ENCODE data around the gene PARL.
"Not testable (repeated sequence)": the region's sequence is repeated elsewhere in the genome, so short reads cannot be mapped to it uniquely, and the experiment has no call there.

The PARL gene

DNA sequence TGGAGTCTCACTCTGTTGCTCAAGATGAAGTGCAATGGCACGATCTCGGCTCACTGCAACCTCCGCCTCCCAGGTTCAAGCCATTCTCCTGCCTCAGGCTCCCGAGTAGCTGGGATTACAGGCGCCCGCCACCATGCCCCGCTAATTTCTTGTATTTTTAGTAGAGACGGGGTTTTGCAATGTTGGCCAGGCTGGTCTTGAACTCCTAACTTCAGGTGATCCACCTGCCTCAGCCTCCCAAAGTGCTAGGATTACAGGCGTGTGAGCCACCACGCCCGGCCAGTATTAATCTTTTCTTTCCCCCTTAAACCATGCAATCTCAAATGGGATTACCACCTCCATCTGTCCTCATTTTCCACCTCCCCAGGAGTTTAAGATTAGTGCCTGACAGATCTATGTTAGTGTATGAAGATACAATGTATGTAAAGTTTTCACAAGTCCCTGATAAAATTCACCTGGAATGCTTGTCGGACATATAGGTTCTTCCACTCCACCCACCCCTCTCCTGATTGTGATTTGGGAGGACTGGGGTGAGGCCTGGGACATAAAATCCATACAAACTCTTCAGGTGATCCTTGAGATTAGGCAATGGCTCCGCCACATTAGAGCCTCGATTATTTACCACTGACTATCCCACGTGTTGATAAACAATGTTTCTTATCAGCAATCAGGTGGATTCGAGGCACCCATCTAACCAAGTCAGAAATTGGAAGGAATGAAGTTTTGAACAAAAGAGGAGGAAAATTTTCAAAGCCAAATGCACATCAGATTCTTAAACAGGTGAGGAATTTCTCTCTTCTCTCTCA is 1.2 kb downstream of the PARL start:
- Histone ChIP-seq H3K27me3 (peaks cover 12% of the 10 kb centered on the region), H3K9me3 (no peaks in the 10 kb centered on the region), H3K4me1 (ENCODE audit: control insufficient read depth in 1 of 2, insufficient read depth in 1 of 2, low read depth in 1 of 2, low read length in 1 of 2) (peaks cover 32 to 47% of the 10 kb centered on the region in 2 experiments), H3K4me3 (ENCODE audit: low read depth in 1 of 2, low read length in 1 of 2) (peak overlapping the region; percentile 95 to 99), H3K27ac (peak overlapping the region; percentile 85), H3K36me3 (no peaks in the 10 kb centered on the region)
- TF ChIP-seq, protein P1, sequence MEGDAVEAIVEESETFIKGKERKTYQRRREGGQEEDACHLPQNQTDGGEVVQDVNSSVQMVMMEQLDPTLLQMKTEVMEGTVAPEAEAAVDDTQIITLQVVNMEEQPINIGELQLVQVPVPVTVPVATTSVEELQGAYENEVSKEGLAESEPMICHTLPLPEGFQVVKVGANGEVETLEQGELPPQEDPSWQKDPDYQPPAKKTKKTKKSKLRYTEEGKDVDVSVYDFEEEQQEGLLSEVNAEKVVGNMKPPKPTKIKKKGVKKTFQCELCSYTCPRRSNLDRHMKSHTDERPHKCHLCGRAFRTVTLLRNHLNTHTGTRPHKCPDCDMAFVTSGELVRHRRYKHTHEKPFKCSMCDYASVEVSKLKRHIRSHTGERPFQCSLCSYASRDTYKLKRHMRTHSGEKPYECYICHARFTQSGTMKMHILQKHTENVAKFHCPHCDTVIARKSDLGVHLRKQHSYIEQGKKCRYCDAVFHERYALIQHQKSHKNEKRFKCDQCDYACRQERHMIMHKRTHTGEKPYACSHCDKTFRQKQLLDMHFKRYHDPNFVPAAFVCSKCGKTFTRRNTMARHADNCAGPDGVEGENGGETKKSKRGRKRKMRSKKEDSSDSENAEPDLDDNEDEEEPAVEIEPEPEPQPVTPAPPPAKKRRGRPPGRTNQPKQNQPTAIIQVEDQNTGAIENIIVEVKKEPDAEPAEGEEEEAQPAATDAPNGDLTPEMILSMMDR (IDR thresholded peaks at IDR 0.05) = no peak

DNA sequence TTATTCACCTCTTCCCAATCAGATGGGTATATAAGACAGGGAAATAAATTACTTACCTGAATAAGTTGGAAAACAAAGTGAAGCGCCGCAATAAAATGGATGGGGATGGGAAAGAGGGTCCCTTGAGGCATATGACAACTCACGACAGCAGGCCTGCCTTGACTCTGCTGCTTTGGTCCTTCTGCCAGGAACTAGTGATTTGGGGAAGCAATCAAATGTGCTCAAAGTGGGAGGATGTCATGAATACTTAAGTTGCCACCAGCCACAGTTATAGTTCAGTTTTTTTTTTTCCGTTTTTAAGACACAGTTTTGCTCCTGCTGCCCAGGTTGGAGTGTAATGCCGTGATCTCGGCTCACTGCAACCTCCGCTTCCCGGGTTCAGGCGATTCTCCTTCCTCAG is 4.6 kb downstream of the PARL start:
- Histone ChIP-seq H3K36me3 (no peaks in the 10 kb centered on the region), H3K4me1 (ENCODE audit: control insufficient read depth in 1 of 2, insufficient read depth in 1 of 2, low read depth in 1 of 2, low read length in 1 of 2) (peaks cover 50 to 75% of the 10 kb centered on the region in 2 experiments), H3K27me3 (no peaks in the 10 kb centered on the region), H3K9me3 (no peaks in the 10 kb centered on the region), H3K4me3 (ENCODE audit: low read depth in 1 of 2, low read length in 1 of 2) (no peak overlapping the region), H3K27ac (peak overlapping the region; percentile 61)
- TF ChIP-seq, protein P1 (IDR thresholded peaks at IDR 0.05) = no peak

DNA sequence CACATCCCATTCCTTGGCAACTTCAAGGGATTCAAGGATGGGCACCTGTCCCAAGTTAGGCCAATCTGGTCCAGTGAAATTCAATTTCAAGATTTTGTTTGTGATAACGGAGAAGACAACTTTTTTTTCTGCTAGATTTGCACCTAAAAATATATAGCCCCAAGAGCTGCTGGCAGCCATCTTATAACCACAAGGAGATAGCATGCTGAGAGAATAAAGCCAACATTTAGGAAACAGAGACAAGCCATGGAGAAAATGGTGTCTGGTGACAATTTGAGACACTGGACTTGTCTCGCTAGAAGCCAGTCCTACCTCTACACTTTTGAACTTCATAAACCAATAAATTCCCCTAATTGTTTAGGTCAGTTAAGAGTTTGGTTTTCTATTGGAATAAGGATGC is 5.4 kb downstream of the PARL start:
- TF ChIP-seq, protein P1 (IDR thresholded peaks at IDR 0.05) = no peak
- peaks cover 43 to 67% of the 10 kb centered on the region in 2 experiments for H3K4me1 ChIP-seq (ENCODE audit: control insufficient read depth in 1 of 2, insufficient read depth in 1 of 2, low read depth in 1 of 2, low read length in 1 of 2)
- H3K27ac ChIP-seq = peak overlapping the region; percentile 84
- H3K27me3 ChIP-seq = no peaks in the 10 kb centered on the region
- H3K36me3 ChIP-seq = no peaks in the 10 kb centered on the region
- no peak overlapping the region for H3K4me3 ChIP-seq (ENCODE audit: low read depth in 1 of 2, low read length in 1 of 2)
- H3K9me3 ChIP-seq = no peaks in the 10 kb centered on the region

DNA sequence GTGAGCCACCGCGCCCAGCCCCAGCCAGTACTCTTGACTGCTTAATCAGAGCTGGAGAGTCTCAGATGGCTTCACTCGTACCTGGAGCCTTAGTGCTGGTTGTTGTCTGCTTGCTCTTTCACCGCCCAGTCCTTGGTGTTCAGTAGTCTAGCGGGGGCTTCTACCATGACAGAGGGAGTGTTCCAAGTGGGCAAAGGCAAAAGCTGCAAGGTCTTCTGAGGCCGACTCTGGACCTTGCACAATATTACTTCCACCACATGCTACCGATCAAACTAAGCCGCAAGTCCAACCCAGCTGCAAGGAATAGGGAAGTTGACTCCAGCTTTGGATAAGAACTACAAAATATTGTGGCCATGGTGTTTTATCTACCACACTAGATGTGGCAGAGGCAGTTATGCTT is 6.6 kb downstream of the PARL start:
- Histone ChIP-seq H3K9me3 (no peaks in the 10 kb centered on the region), H3K36me3 (no peaks in the 10 kb centered on the region), H3K27ac (peak overlapping the region; percentile 84), H3K4me3 (ENCODE audit: low read depth in 1 of 2, low read length in 1 of 2) (peak overlapping the region; percentile 5 to 41), H3K27me3 (no peaks in the 10 kb centered on the region), H3K4me1 (ENCODE audit: control insufficient read depth in 1 of 2, insufficient read depth in 1 of 2, low read depth in 1 of 2, low read length in 1 of 2) (peaks cover 31 to 56% of the 10 kb centered on the region in 2 experiments)
- TF ChIP-seq, protein P1 (IDR thresholded peaks at IDR 0.05) = no peak

DNA sequence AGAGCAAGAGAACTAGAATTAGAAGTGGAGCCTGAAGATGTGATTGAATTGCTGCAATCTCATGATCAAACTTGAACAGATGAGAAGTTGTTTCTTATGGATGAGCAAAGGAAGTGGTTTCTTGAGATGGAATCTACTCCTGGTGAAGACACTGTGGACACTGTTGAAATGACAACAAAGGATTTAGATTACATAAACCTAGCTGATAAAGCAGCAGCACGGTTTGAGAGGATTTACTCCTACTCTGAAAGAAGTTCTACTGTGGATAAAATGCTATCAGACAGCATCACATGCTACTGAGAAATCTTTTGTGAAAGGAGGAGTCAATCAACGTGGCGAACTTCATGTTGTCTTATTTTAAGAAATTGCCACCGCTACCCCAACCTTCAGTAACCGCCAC is 7.5 kb downstream of the PARL start:
- Histone ChIP-seq H3K4me1 (ENCODE audit: control insufficient read depth in 1 of 2, insufficient read depth in 1 of 2, low read depth in 1 of 2, low read length in 1 of 2) (peaks cover 25 to 48% of the 10 kb centered on the region in 2 experiments), H3K4me3 (ENCODE audit: low read depth in 1 of 2, low read length in 1 of 2) (peak overlapping the region in 1 of 2 experiments; percentile 41), H3K27ac (peak overlapping the region; percentile 84)
- H3K36me3 ChIP-seq, H3K27me3 ChIP-seq, H3K9me3 ChIP-seq: not testable (repeated sequence)

DNA sequence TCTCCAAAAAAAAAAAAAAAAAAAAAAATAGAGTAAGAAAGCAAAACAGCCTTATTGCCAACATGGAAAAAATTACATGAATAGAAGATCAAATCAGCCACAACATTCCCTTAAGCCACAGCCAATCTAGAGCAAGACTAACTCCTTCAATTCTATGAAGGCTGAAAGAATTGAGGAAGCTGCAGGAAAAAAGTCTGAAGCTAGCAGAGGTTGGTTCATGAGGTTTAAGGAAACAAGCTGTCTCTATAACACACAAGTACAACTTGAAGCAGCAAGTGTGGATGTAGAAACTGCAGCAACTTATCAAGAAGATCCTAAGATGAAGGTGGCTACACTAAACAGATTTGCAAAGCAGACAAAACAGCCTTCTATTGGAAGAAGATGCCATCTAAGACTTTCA is 9.3 kb downstream of the PARL start:
- Histone ChIP-seq H3K4me1 (ENCODE audit: control insufficient read depth in 1 of 2, insufficient read depth in 1 of 2, low read depth in 1 of 2, low read length in 1 of 2) (peaks cover 25 to 48% of the 10 kb centered on the region in 2 experiments), H3K36me3 (no peaks in the 10 kb centered on the region), H3K9me3 (no peaks in the 10 kb centered on the region), H3K27me3 (no peaks in the 10 kb centered on the region), H3K4me3 (ENCODE audit: low read depth in 1 of 2, low read length in 1 of 2) (no peak overlapping the region), H3K27ac (peak overlapping the region; percentile 64)
- TF ChIP-seq, protein P1 (IDR thresholded peaks at IDR 0.05) = no peak

Measured in neutrophil (primary cell).